ENCODE results near the gene ADAMTS18.

DNA sequence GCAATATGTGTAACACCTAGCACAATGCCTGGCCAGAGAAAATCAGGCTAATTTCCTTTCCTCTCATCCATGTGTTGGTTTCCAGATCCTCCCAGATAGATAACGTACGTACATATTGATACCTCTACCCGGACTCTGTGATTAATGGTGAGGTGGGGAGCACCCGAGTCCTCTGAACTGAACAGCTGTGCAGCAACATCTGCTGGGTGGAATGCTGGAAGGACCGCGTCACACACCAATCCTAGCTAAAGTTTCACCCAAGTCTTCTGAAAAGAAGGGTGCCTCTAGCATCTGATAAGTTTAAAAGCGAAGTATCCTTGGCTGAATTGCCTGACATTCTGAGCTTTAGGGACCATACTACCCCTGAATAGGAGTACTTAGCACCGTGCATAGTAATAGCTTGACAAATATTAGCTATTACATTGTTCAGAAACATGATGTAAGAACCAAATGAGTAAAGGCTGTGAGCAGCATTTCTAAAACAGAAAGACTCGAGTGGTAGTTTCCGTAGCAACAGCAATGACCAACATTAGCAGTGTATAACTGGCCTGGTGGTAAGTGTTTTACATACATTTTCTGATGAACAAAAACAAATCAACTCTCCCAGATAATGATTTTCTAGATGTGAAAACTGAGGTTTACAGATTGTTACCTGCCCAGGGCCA lies 144.3 kb downstream of the ADAMTS18 start:
- TF ChIP-seq, protein P1, sequence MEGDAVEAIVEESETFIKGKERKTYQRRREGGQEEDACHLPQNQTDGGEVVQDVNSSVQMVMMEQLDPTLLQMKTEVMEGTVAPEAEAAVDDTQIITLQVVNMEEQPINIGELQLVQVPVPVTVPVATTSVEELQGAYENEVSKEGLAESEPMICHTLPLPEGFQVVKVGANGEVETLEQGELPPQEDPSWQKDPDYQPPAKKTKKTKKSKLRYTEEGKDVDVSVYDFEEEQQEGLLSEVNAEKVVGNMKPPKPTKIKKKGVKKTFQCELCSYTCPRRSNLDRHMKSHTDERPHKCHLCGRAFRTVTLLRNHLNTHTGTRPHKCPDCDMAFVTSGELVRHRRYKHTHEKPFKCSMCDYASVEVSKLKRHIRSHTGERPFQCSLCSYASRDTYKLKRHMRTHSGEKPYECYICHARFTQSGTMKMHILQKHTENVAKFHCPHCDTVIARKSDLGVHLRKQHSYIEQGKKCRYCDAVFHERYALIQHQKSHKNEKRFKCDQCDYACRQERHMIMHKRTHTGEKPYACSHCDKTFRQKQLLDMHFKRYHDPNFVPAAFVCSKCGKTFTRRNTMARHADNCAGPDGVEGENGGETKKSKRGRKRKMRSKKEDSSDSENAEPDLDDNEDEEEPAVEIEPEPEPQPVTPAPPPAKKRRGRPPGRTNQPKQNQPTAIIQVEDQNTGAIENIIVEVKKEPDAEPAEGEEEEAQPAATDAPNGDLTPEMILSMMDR (conservative IDR thresholded peaks at IDR 0.05; ENCODE audit: low read depth, low read length) = no peak
- TF ChIP-seq EZH2 (IDR thresholded peaks at IDR 0.05; ENCODE audit: low read length, unreplicated experiment) (no peak), EZH2phosphoT487 (IDR thresholded peaks at IDR 0.05; ENCODE audit: borderline replicate concordance, low read length) (no peak)
